Activated CD8-positive, alpha-beta T cell treated with anti-CD3 and anti-CD28 coated beads for 36 hours (primary cell): ENCODE measurements around the gene COQ6. TPM values are rescaled to one million over a fixed set of nuclear protein-coding genes. Genes with fewer than 3 reads are reported as not detected.

Experiments used
- ATAC-seq: fragments of 200-7000 bp; cut with Tn5 transposase; one replicate; pipeline ENCODE4 v1.10.0; 2021; ENCODE audit warnings: mild to moderate bottlenecking, moderate library complexity
- CTCF ChIA-PET: fragments of 350-600 bp; sonication (Branson Sonifier 250); formaldehyde crosslinking; loops from one replicate; lab custom pipeline; 2021; ENCODE audit warnings: antibody characterized with exemption; lab: Charles Lee
- POLR2A ChIA-PET: fragments of 350-600 bp; sonication (Branson Sonifier 250); formaldehyde crosslinking; loops from one replicate; lab custom pipeline; 2021; ENCODE audit warnings: antibody characterized with exemption; lab: Charles Lee
- DNase-seq: peaks from one replicate; pipeline ENCODE4 v3.0.0-alpha.2; 2020
- H3K27ac Mint-ChIP-seq: one replicate; pipeline ENCODE4 v1.8.0; 2021; ENCODE audit warnings: mild to moderate bottlenecking, mixed read lengths
- H3K27me3 Mint-ChIP-seq: one replicate; pipeline ENCODE4 v1.8.0; 2021; ENCODE audit warnings: mixed read lengths
- H3K36me3 Mint-ChIP-seq: one replicate; pipeline ENCODE4 v1.8.0; 2021; ENCODE audit warnings: low read depth, mixed read lengths
- H3K4me1 Mint-ChIP-seq: one replicate; pipeline ENCODE4 v1.8.0; 2021; ENCODE audit warnings: low read depth, mixed read lengths
- H3K4me3 Mint-ChIP-seq: one replicate; pipeline ENCODE4 v1.8.0; 2021; ENCODE audit warnings: mild to moderate bottlenecking, moderate library complexity, mixed read lengths
- H3K9me3 Mint-ChIP-seq: one replicate; pipeline ENCODE4 v1.8.0; 2021; ENCODE audit warnings: mixed read lengths
- CTCF ChIP-seq: fragments of 200-600 bp; IDR thresholded peaks from one replicate; pipeline ENCODE4 v1.8.0; 2022; ENCODE audit warnings: antibody characterized with exemption, mild to moderate bottlenecking
- intact Hi-C: fragments of 100-400 bp; cut with micrococcal nuclease; formaldehyde crosslinking; loops from one replicate; pipeline ENCODE4 v1.10.0; 2022
- total RNA-seq, 2 experiments: library from RNA; stranded (reverse); gene quantifications; one replicate each; pipeline ENCODE4 v1.2.3, GENCODE V29; 2021

COQ6 gene
- total RNA-seq, 2 experiments from 2014 or later = 20.2 to 23.2 TPM

- no peak for DNase-seq
- POLR2A ChIA-PET = interaction anchor here (0.6 kb wide), 1 partner anchor 73 kb away, joined by 3 read pairs; no protein-coding TSS in a partner anchor
- intact Hi-C loops = no loop called here
- H3K4me3 Mint-ChIP-seq = no peak overlapping the region
- H3K36me3 Mint-ChIP-seq = peaks cover 24% of the 10 kb centered on the region
- no peak for ATAC-seq
- CTCF ChIA-PET = no interaction called here
- no peak for TF ChIP-seq CTCF
- no peaks in the 10 kb centered on the region for H3K9me3 Mint-ChIP-seq
- H3K4me1 Mint-ChIP-seq = no peaks in the 10 kb centered on the region
- H3K27me3 Mint-ChIP-seq = no peaks in the 10 kb centered on the region
- no peak overlapping the region for H3K27ac Mint-ChIP-seq
Observed at GRCh38 chr14:74008843-74009499, 58.9 kb downstream of the COQ6 start.

Other genes with a start within 250 kb of the COQ6 start
- gene PNMA1, start 235.9 kb upstream of the COQ6 start, total RNA-seq = 10 to 100 TPM; 22.9 to 24.1 TPM
- gene PTGR2, start 98.5 kb upstream of the COQ6 start, total RNA-seq = 10 to 100 TPM; 10.6 to 11.0 TPM
- 10 to 100 TPM; 54.9 to 56.1 TPM for gene ZNF410, start 63.4 kb upstream of the COQ6 start, total RNA-seq
- 1 to 10 TPM; 1.0 to 1.3 TPM for gene FAM161B, start 208 bp upstream of the COQ6 start, total RNA-seq
- 10 to 100 TPM; 11.9 to 13.9 TPM for gene ENTPD5, start 69.0 kb downstream of the COQ6 start, total RNA-seq
- gene BBOF1, start 69.0 kb downstream of the COQ6 start, total RNA-seq = 1 to 10 TPM; 1.2 TPM
- 10 to 100 TPM; 10.8 to 11.8 TPM for gene ALDH6A1, start 134.2 kb downstream of the COQ6 start, total RNA-seq
- gene LIN52, start 134.7 kb downstream of the COQ6 start, total RNA-seq = 10 to 100 TPM; 10.1 to 10.3 TPM